SH-SY5Y (cell line): ENCODE measurements around the gene SLC6A4.

ENCODE experiments used
- GATA2 ChIP-seq: IDR thresholded peaks from 2 replicates; pipeline ENCODE4 v1.6.1; 2011; ENCODE audit warnings: mild to moderate bottlenecking, low read depth, low read length
- GATA3 ChIP-seq: IDR thresholded peaks from 2 replicates; pipeline ENCODE4 v1.6.1; 2011; ENCODE audit warnings: low read depth, mild to moderate bottlenecking, low read length, moderate library complexity

- TF ChIP-seq GATA3 (no peak), GATA2 (no peak)
Observed at GRCh38 chr17:30263552-30264333, 28.2 kb upstream of the SLC6A4 start.
